ENCODE results near the gene SLA2.

Gene SLA2

GRCh38 chr20:36629719-36630681 is 16.0 kb downstream of the SLA2 start:
- peaks cover 35% of the 10 kb centered on the region for H3K4me1 ChIP-seq (ENCODE audit: insufficient read depth, low read length, poor library complexity, severe bottlenecking)
- peaks cover 4% of the 10 kb centered on the region; the same call in 1 of the 2 replicates for H3F3A ChIP-seq (ENCODE audit: low read depth)
- TF ChIP-seq EZH2phosphoT487 (IDR thresholded peaks at IDR 0.05; ENCODE audit: borderline replicate concordance) = no peak
- no peak for TF ChIP-seq CTCF (conservative IDR thresholded peaks at IDR 0.05; ENCODE audit: low read length)

GRCh38 chr20:36628076-36628475 is 17.9 kb downstream of the SLA2 start:
- H2AFZ ChIP-seq (ENCODE audit: low read length) = no peak overlapping the region
- H3K4me2 ChIP-seq (ENCODE audit: low read depth, low read length, poor library complexity, severe bottlenecking) = no peak overlapping the region
- peaks cover 8% of the 10 kb centered on the region; the same call in 1 of the 2 replicates for H3K79me2 ChIP-seq (ENCODE audit: insufficient read depth, low read length)
- H3K36me3 ChIP-seq (ENCODE audit: insufficient read depth, low read length) = peaks cover 71% of the 10 kb centered on the region; the same call in 1 of the 2 replicates
- H3K27me3 ChIP-seq (ENCODE audit: insufficient read depth, low read length, poor library complexity, severe bottlenecking) = no peaks in the 10 kb centered on the region
- no peaks in the 10 kb centered on the region for H4K20me1 ChIP-seq (ENCODE audit: insufficient read depth, low read length, poor library complexity, severe bottlenecking)
- peaks cover 35% of the 10 kb centered on the region for H3K4me1 ChIP-seq (ENCODE audit: insufficient read depth, low read length, poor library complexity, severe bottlenecking)
- peaks cover 4% of the 10 kb centered on the region; the same call in 1 of the 2 replicates for H3F3A ChIP-seq (ENCODE audit: low read depth)
- no peak overlapping the region for H3K4me3 ChIP-seq (ENCODE audit: low read length, poor library complexity, severe bottlenecking)
- no peaks in the 10 kb centered on the region for H3K9me3 ChIP-seq (ENCODE audit: insufficient read depth, low read depth, low read length)
- TF ChIP-seq EZH2phosphoT487 (IDR thresholded peaks at IDR 0.05; ENCODE audit: borderline replicate concordance) = no peak
- no peak for TF ChIP-seq CTCF (conservative IDR thresholded peaks at IDR 0.05; ENCODE audit: low read length)
- H3K9ac ChIP-seq (ENCODE audit: low read depth, low read length, poor library complexity, severe bottlenecking) = no peak overlapping the region
- no peaks in the 10 kb centered on the region for H3K9me2 ChIP-seq (replicated peaks; ENCODE audit: low read depth, low read length)

More at GRCh38 chr20:36629719-36630681, 16.0 kb downstream of the SLA2 start:
- peak overlapping the region; percentile 51 for H3K9ac ChIP-seq (ENCODE audit: low read depth, low read length, poor library complexity, severe bottlenecking)
- peak overlapping the region; percentile 69 for H3K4me2 ChIP-seq (ENCODE audit: low read depth, low read length, poor library complexity, severe bottlenecking)
- H3K4me3 ChIP-seq (ENCODE audit: low read length, poor library complexity, severe bottlenecking) = peak overlapping the region; percentile 60
- H3K27me3 ChIP-seq (ENCODE audit: insufficient read depth, low read length, poor library complexity, severe bottlenecking) = no peaks in the 10 kb centered on the region
- H4K20me1 ChIP-seq (ENCODE audit: insufficient read depth, low read length, poor library complexity, severe bottlenecking) = no peaks in the 10 kb centered on the region
- H3K9me3 ChIP-seq (ENCODE audit: insufficient read depth, low read depth, low read length) = no peaks in the 10 kb centered on the region
- peaks cover 16% of the 10 kb centered on the region; the same call in 1 of the 2 replicates for H3K79me2 ChIP-seq (ENCODE audit: insufficient read depth, low read length)
- peaks cover 67% of the 10 kb centered on the region; the same call in 1 of the 2 replicates for H3K36me3 ChIP-seq (ENCODE audit: insufficient read depth, low read length)
- no peaks in the 10 kb centered on the region for H3K9me2 ChIP-seq (replicated peaks; ENCODE audit: low read depth, low read length)
- H2AFZ ChIP-seq (ENCODE audit: low read length) = no peak overlapping the region; the same call in 1 of the 2 replicates

GRCh38 chr20:36624944-36625324 is 21.1 kb downstream of the SLA2 start:
- H3K36me3 ChIP-seq (ENCODE audit: insufficient read depth, low read length) = peaks cover 54% of the 10 kb centered on the region; the same call in 1 of the 2 replicates
- no peaks in the 10 kb centered on the region for H3K9me2 ChIP-seq (replicated peaks; ENCODE audit: low read depth, low read length)
- peaks cover 14% of the 10 kb centered on the region for H3K4me1 ChIP-seq (ENCODE audit: insufficient read depth, low read length, poor library complexity, severe bottlenecking)
- H4K20me1 ChIP-seq (ENCODE audit: insufficient read depth, low read length, poor library complexity, severe bottlenecking) = no peaks in the 10 kb centered on the region
- H3K9ac ChIP-seq (ENCODE audit: low read depth, low read length, poor library complexity, severe bottlenecking) = no peak overlapping the region
- H3F3A ChIP-seq (ENCODE audit: low read depth) = peaks cover 4% of the 10 kb centered on the region; the same call in 1 of the 2 replicates
- TF ChIP-seq CTCF (conservative IDR thresholded peaks at IDR 0.05; ENCODE audit: low read length) = no peak
- no peak for TF ChIP-seq EZH2phosphoT487 (IDR thresholded peaks at IDR 0.05; ENCODE audit: borderline replicate concordance)
- peaks cover 8% of the 10 kb centered on the region; the same call in 1 of the 2 replicates for H3K79me2 ChIP-seq (ENCODE audit: insufficient read depth, low read length)
- H3K9me3 ChIP-seq (ENCODE audit: insufficient read depth, low read depth, low read length) = no peaks in the 10 kb centered on the region
- H3K27me3 ChIP-seq (ENCODE audit: insufficient read depth, low read length, poor library complexity, severe bottlenecking) = no peaks in the 10 kb centered on the region
- H2AFZ ChIP-seq (ENCODE audit: low read length) = no peak overlapping the region
- no peak overlapping the region for H3K4me2 ChIP-seq (ENCODE audit: low read depth, low read length, poor library complexity, severe bottlenecking)
- H3K4me3 ChIP-seq (ENCODE audit: low read length, poor library complexity, severe bottlenecking) = no peak overlapping the region

Measured in Loucy (cell line).